ENCODE results near the gene RASSF10. TPM values are rescaled to one million over a fixed set of nuclear protein-coding genes. Genes with fewer than 3 reads are reported as not detected.
A peak's percentile ranks its signal among the peaks of the same experiment; 100 is the strongest.

RASSF10 gene
- polyA plus RNA-seq, 10 donors = 0.13 to 3.0 (median 0.36) TPM

GRCh38 chr11:12993626-12994025, 15.5 kb upstream of the RASSF10 start:
- DNase-seq = no peak

GRCh38 chr11:12994476-12994875, 14.6 kb upstream of the RASSF10 start:
- DNase-seq = no peak

GRCh38 chr11:12995188-12995587, 13.9 kb upstream of the RASSF10 start:
- peak in 2 of 3 donors; percentile 32 to 47 for DNase-seq

GRCh38 chr11:12995823-12996222, 13.3 kb upstream of the RASSF10 start:
- no peak for DNase-seq

GRCh38 chr11:12997168-12997567, 11.9 kb upstream of the RASSF10 start:
- DNase-seq = no peak

- no peak for DNase-seq
Observed at GRCh38 chr11:12998336-12998735, 10.8 kb upstream of the RASSF10 start.

GRCh38 chr11:12999597-12999996, 9.5 kb upstream of the RASSF10 start:
- no peak for DNase-seq

GRCh38 chr11:13000116-13000515, 9.0 kb upstream of the RASSF10 start:
- no peak for DNase-seq

- no peak for DNase-seq
Observed at GRCh38 chr11:13000721-13001120, 8.4 kb upstream of the RASSF10 start.

- peak in 2 of 3 donors; percentile 7 to 21 for DNase-seq
Observed at GRCh38 chr11:13003736-13004493, 5.2 kb upstream of the RASSF10 start.

GRCh38 chr11:13007182-13008060, 1.7 kb upstream of the RASSF10 start:
- DNase-seq = no peak

- no peak for DNase-seq
Observed at GRCh38 chr11:13008061-13008435, 1.1 kb upstream of the RASSF10 start.

- no peak for DNase-seq
Observed at GRCh38 chr11:13009476-13009920, 382 bp downstream of the RASSF10 start.

GRCh38 chr11:13009921-13010748, 1.0 kb downstream of the RASSF10 start:
- DNase-seq = peak in 1 of 3 donors; percentile 75

- DNase-seq = peak in 1 of 3 donors; percentile 65
Observed at GRCh38 chr11:13010749-13011465, 1.8 kb downstream of the RASSF10 start.

GRCh38 chr11:13011466-13012055, 2.4 kb downstream of the RASSF10 start:
- DNase-seq = no peak

GRCh38 chr11:13012056-13012661, 3.0 kb downstream of the RASSF10 start:
- DNase-seq = no peak

- DNase-seq = no peak
Observed at GRCh38 chr11:13013054-13013488, 4.0 kb downstream of the RASSF10 start.

- DNase-seq = no peak
Observed at GRCh38 chr11:13015753-13016152, 6.6 kb downstream of the RASSF10 start.

GRCh38 chr11:13016415-13016814, 7.3 kb downstream of the RASSF10 start:
- no peak for DNase-seq
